DND-41 (cell line): Measurements from ENCODE around the gene PPME1.

Source experiments
- ATAC-seq: fragments of 200-7000 bp; cut with Tn5 transposase; 3 replicates; pipeline ENCODE4 v1.9.1; 2021; ENCODE audit warnings: low read depth; ENCODE audit not compliant: insufficient read depth
- DNase-seq: peaks from one replicate; pipeline ENCODE4 v3.0.0-alpha.2; 2020
- H2AFZ ChIP-seq: 2 replicates; pipeline ENCODE4 v1.6.0; 2012; ENCODE audit warnings: low read depth, low read length
- H3K27ac ChIP-seq: 2 replicates; pipeline ENCODE4 v1.5.1; 2012; ENCODE audit warnings: low read length, inconsistent platforms
- H3K27me3 ChIP-seq: fragments of 200-600 bp; sonication (generic); 2 replicates; pipeline ENCODE4 v1.6.0; 2012; ENCODE audit warnings: low read length, mild to moderate bottlenecking, inconsistent platforms; ENCODE audit not compliant: insufficient read depth, poor library complexity
- H3K36me3 ChIP-seq: 2 replicates; pipeline ENCODE4 v1.5.1; 2012; ENCODE audit warnings: low read length, inconsistent platforms; ENCODE audit not compliant: insufficient read depth
- H3K4me1 ChIP-seq: 2 replicates; pipeline ENCODE4 v1.5.1; 2012; ENCODE audit warnings: mild to moderate bottlenecking, low read length; ENCODE audit not compliant: insufficient read depth
- H3K4me2 ChIP-seq: 2 replicates; pipeline ENCODE4 v1.6.0; 2012; ENCODE audit warnings: mild to moderate bottlenecking, moderate library complexity, low read length, inconsistent platforms; ENCODE audit not compliant: insufficient read depth
- H3K4me3 ChIP-seq, 2 experiments: fragments of 200-600 bp in 1 of 2; shearing (Covaris generic) in 1 of 2; 2 replicates each; pipeline ENCODE4 v1.5.1; 2012 to 2016; ENCODE audit warnings: inconsistent platforms in 2 of 2, low read length in 2 of 2, mild to moderate bottlenecking in 2 of 2, low read depth in 1 of 2, moderate library complexity in 1 of 2
- H3K79me2 ChIP-seq: 2 replicates; pipeline ENCODE4 v1.6.0; 2012; ENCODE audit warnings: low read length, inconsistent platforms; ENCODE audit not compliant: insufficient read depth
- H3K9ac ChIP-seq: 2 replicates; pipeline ENCODE4 v1.6.0; 2012; ENCODE audit warnings: low read depth, mild to moderate bottlenecking, inconsistent platforms, low read length, moderate library complexity
- H3K9me3 ChIP-seq: 2 replicates; pipeline ENCODE4 v1.5.1; 2012; ENCODE audit warnings: low read length, moderate library complexity, mild to moderate bottlenecking, inconsistent platforms; ENCODE audit not compliant: insufficient read depth, severe bottlenecking
- H4K20me1 ChIP-seq: 2 replicates; pipeline ENCODE4 v1.6.0; 2012; ENCODE audit warnings: low read length; ENCODE audit not compliant: insufficient read depth
- CTCF ChIP-seq: IDR thresholded peaks from 2 replicates; pipeline ENCODE4 v1.5.1; 2012; ENCODE audit warnings: borderline replicate concordance, low read length, moderate library complexity, mild to moderate bottlenecking; ENCODE audit not compliant: poor library complexity, severe bottlenecking; ENCODE audit errors: extremely low read depth
- EZH2 ChIP-seq: IDR thresholded peaks from 3 replicates; pipeline ENCODE4 v1.6.1; 2012; ENCODE audit warnings: borderline replicate concordance, low read depth, mild to moderate bottlenecking, moderate library complexity, low read length, inconsistent platforms; ENCODE audit not compliant: severe bottlenecking

The PPME1 gene

DNA sequence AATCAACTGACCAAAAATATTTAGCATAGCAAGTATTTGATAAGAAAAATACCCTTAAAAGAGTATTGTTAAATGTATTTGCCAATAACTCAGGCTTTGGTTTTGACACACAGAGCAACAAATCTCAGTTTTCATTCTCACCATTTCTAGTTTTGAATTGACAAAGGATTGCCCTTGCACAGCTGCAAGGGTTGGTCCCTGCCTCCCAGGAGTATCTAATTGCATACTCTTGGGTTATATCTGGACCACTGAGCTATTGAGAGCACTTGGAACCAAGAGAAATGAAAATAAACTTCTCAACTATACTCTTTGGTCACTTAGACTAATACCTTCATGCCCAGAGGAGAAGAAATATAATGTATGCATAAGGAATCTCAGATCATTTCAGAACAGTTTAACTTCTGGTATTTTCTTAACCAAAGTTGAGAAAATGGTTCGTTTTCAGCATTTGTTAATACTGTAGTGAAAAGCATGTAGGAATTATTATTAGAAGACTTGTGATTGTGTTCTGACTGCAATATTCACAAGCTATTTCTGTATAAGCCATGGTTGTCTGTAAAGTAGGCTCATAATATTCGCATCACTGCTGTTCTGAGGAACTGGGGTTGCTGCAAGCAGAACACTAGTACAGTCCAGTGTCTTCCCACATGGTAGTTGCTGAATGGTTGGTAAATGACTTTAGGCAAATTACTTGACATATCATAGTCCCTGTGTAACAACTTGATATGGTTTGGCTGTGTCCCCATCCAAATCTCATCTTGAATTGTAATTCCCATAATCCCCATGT is 8.2 kb upstream of the PPME1 start:
- no peaks in the 10 kb centered on the region for H3K9me3 ChIP-seq
- H3K9ac ChIP-seq, result no peak overlapping the region
- H3K4me1 ChIP-seq, result peaks cover 4% of the 10 kb centered on the region; the same call in 1 of the 2 replicates
- H3K4me3 ChIP-seq, result no peak overlapping the region
- no peak overlapping the region for H3K27ac ChIP-seq
- DNase-seq (no peak), ATAC-seq (no peak)
- no peak for TF ChIP-seq CTCF
- no peak for TF ChIP-seq EZH2
- H3K4me2 ChIP-seq, result no peak overlapping the region
- H4K20me1 ChIP-seq, result no peaks in the 10 kb centered on the region
- peaks cover 27% of the 10 kb centered on the region for H3K79me2 ChIP-seq
- H3K27me3 ChIP-seq, result no peaks in the 10 kb centered on the region
- H2AFZ ChIP-seq, result no peak overlapping the region
- peaks cover 76% of the 10 kb centered on the region for H3K36me3 ChIP-seq

DNA sequence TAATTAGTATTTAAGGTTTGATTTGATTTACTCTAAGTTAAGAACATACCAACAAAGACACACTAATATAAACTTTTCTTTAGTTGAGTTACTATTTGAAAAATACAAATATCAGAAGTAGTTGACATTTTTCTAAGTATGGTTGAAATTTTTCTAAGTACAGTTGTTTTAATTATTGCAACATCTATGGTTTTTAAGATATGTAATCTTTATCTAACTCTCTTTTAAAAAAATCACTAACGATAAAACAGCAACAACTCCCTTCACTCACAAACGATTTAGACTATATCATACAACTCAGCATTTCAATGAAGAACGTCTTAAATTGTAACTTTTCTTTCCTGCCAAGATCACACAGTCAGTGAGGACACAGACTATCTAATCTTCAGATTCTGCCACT is 2.3 kb upstream of the PPME1 start:
- TF ChIP-seq CTCF, result no peak
- no peak for TF ChIP-seq EZH2
- peak overlapping the region; percentile 80 for H3K4me2 ChIP-seq
- peak overlapping the region in 1 of 2 experiments; percentile 76; a peak in 1 of 4 replicates for H3K4me3 ChIP-seq
- H3K4me1 ChIP-seq, result peaks cover 45% of the 10 kb centered on the region
- no peak overlapping the region for H2AFZ ChIP-seq
- peaks cover 56% of the 10 kb centered on the region for H3K79me2 ChIP-seq
- no peaks in the 10 kb centered on the region for H3K9me3 ChIP-seq
- H3K27ac ChIP-seq, result no peak overlapping the region
- peak overlapping the region; percentile 66 for H3K9ac ChIP-seq
- DNase-seq, result no peak
- no peaks in the 10 kb centered on the region for H4K20me1 ChIP-seq
- peaks cover 45% of the 10 kb centered on the region for H3K36me3 ChIP-seq
- no peak for ATAC-seq
- no peaks in the 10 kb centered on the region for H3K27me3 ChIP-seq

GRCh38 chr11:74169738-74170458 is 1.2 kb upstream of the PPME1 start:
- no peaks in the 10 kb centered on the region for H4K20me1 ChIP-seq
- peak overlapping the region; percentile 80 for H3K4me2 ChIP-seq
- TF ChIP-seq EZH2 (no peak), CTCF (no peak)
- peaks cover 51% of the 10 kb centered on the region for H3K4me1 ChIP-seq
- H3K4me3 ChIP-seq, result peak overlapping the region; percentile 68 to 76
- ATAC-seq (no peak), DNase-seq (no peak)
- peaks cover 37% of the 10 kb centered on the region for H3K36me3 ChIP-seq
- peak overlapping the region; percentile 66 for H3K9ac ChIP-seq
- no peaks in the 10 kb centered on the region for H3K9me3 ChIP-seq
- peak overlapping the region; percentile 80 for H2AFZ ChIP-seq
- H3K79me2 ChIP-seq, result peaks cover 67% of the 10 kb centered on the region
- H3K27me3 ChIP-seq, result no peaks in the 10 kb centered on the region
- H3K27ac ChIP-seq, result peak overlapping the region; percentile 76
